ENCODE measurements around the gene MRPL12. TPM values are rescaled to one million over a fixed set of nuclear protein-coding genes. Genes with fewer than 3 reads are reported as not detected.

Gene MRPL12
- total and polyA plus RNA-seq, 9 of the 15 experiments (the other 6 are each of a cell fraction or from before 2014, with no cell fraction given) = 0.94 to 338 (median 100) TPM

DNA sequence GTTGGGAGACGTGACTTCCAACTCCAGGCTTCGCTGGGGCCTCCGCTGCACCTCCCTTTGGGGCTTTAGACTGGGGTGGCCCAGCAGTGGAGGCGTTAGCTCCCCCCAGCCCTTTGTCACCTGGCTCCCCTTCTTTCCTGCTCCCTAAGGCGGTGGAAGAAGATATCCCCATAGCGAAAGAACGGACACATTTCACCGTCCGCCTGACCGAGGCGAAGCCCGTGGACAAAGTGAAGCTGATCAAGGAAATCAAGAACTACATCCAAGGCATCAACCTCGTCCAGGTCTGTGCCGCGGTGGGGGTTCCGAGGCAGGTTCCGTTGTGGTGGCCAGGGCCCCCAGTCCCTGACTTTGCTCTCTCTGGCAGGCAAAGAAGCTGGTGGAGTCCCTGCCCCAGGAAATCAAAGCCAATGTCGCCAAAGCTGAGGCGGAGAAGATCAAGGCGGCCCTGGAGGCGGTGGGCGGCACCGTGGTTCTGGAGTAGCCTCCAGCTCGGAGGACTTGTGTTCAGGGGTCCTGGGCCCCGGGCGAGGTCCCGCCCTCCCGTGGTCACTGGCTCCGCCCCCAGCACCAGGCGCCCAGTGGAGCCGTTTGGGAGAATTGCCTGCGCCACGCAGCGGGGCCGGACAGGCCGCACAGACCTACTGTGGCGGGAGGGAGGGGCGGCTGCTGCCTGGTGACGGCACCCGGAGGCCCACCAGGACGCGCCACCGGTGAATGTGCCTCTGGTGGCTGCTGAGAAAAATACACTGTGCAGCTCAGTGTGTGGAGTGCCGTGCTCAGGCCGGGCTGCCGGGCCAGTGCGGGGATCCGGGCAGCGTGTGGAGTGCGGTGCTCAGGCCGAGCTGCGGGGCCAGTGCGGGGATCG is 3.8 kb downstream of the MRPL12 start:
- intact Hi-C loops (cut with micrococcal nuclease) = no loop called here
- ChIA-PET POLR2A (interaction anchor here (0.6 to 1.6 kb wide), 7 partner anchors 11 to 138 kb away, joined by 3 to 4 read pairs (median 3); partner anchors contain the start of genes ARL16 and HGS), CTCF (ENCODE audit: low intra/inter-chr PET ratio) (no interaction called here)
- no peaks in the 10 kb centered on the region for H3K27me3 ChIP-seq (ENCODE audit: control insufficient read depth in 2 of 2, insufficient read depth in 2 of 2, low read length in 2 of 2)
- H3K36me3 ChIP-seq (ENCODE audit: control insufficient read depth, insufficient read depth, low read length) = peaks cover 55% of the 10 kb centered on the region
- H3K4me3 ChIP-seq = no peak overlapping the region
- no peak overlapping the region for H3K4me2 ChIP-seq (ENCODE audit: insufficient read depth, low read length)
- ATAC-seq = no peak
- peaks cover 2% of the 10 kb centered on the region for H3K9me1 ChIP-seq (ENCODE audit: control insufficient read depth, insufficient read depth, low read length)
- no peak for FAIRE-seq
- WGBS (ENCODE audit: insufficient coverage, low coverage, missing lambda C conversion rate) = 93% methylated on average over 32 of the region's 54 CpGs
- no peaks in the 10 kb centered on the region for H3K9me3 ChIP-seq (replicated peaks; ENCODE audit: control insufficient read depth, insufficient read depth, low read depth, low read length)
- H2AFZ ChIP-seq (ENCODE audit: low read depth, low read length) = no peak overlapping the region
- H3K27ac ChIP-seq (ENCODE audit: extremely low read depth, low read depth, low read length) = no peak overlapping the region
- DNase-seq (ENCODE audit: extremely low read depth in 1 of 4, low spot score in 3 of 4) = peak in 2 of 4 experiments; percentile 37 to 44
- peaks cover 4% of the 10 kb centered on the region; the same call in 1 of the 2 replicates for H4K20me1 ChIP-seq (replicated peaks; ENCODE audit: control insufficient read depth, insufficient read depth, low read length)
- H3K9ac ChIP-seq (ENCODE audit: insufficient read depth in 1 of 2, low read depth in 2 of 2, low read length in 2 of 2) = no peak overlapping the region; a peak in 1 of 4 replicates
- BruUV-seq (replicated peaks) = TSS peak; percentile 32
- peaks cover 15 to 72% of the 10 kb centered on the region in 2 experiments for H3K4me1 ChIP-seq (replicated peaks in 1 of 2; ENCODE audit: control insufficient read depth in 2 of 2, insufficient read depth in 2 of 2, low read length in 2 of 2)
- in situ Hi-C loops (cut with MboI) = no loop called here
- H3K79me2 ChIP-seq (ENCODE audit: control insufficient read depth, insufficient read depth, low read length) = peaks cover 45% of the 10 kb centered on the region
- TF ChIP-seq LCOR (CRISPR knock-in tag; IDR thresholded peaks at IDR 0.05) = no peak
- TF ChIP-seq NFRKB (IDR thresholded peaks at IDR 0.05; ENCODE audit: low read depth) = no peak
- no peak for TF ChIP-seq MBD2 (IDR thresholded peaks at IDR 0.05; ENCODE audit: borderline replicate concordance, low read depth)
- TF ChIP-seq, protein P1, sequence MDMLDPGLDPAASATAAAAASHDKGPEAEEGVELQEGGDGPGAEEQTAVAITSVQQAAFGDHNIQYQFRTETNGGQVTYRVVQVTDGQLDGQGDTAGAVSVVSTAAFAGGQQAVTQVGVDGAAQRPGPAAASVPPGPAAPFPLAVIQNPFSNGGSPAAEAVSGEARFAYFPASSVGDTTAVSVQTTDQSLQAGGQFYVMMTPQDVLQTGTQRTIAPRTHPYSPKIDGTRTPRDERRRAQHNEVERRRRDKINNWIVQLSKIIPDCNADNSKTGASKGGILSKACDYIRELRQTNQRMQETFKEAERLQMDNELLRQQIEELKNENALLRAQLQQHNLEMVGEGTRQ (CRISPR knock-in tag; IDR thresholded peaks at IDR 0.05) = no peak
- no peak for TF ChIP-seq MTA1 (IDR thresholded peaks at IDR 0.05; ENCODE audit: borderline replicate concordance)
- no peak for TF ChIP-seq NR2F6 (CRISPR knock-in tag; IDR thresholded peaks at IDR 0.05)
- TF ChIP-seq RBFOX2 (IDR thresholded peaks at IDR 0.05; ENCODE audit: low read depth, low read length) = peak; percentile 55
- peak; percentile 88 for TF ChIP-seq ZKSCAN1 (IDR thresholded peaks at IDR 0.05; ENCODE audit: low read depth, low read length)
- no peak for TF ChIP-seq ZNF79 (CRISPR knock-in tag; IDR thresholded peaks at IDR 0.05; ENCODE audit: low read depth)
- TF ChIP-seq ZNF785 (CRISPR knock-in tag; IDR thresholded peaks at IDR 0.05) = no peak
- no peak for TF ChIP-seq CHCHD3 (CRISPR knock-in tag; IDR thresholded peaks at IDR 0.05)
- TF ChIP-seq ZNF24 (IDR thresholded peaks at IDR 0.05) = no peak
- TF ChIP-seq ZBTB2 (IDR thresholded peaks at IDR 0.05) = no peak
- TF ChIP-seq TEAD2 (tag; IDR thresholded peaks at IDR 0.05) = no peak
- TF ChIP-seq, protein P2, sequence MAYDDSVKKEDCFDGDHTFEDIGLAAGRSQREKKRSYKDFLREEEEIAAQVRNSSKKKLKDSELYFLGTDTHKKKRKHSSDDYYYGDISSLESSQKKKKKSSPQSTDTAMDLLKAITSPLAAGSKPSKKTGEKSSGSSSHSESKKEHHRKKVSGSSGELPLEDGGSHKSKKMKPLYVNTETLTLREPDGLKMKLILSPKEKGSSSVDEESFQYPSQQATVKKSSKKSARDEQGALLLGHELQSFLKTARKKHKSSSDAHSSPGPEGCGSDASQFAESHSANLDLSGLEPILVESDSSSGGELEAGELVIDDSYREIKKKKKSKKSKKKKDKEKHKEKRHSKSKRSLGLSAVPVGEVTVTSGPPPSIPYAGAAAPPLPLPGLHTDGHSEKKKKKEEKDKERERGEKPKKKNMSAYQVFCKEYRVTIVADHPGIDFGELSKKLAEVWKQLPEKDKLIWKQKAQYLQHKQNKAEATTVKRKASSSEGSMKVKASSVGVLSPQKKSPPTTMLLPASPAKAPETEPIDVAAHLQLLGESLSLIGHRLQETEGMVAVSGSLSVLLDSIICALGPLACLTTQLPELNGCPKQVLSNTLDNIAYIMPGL (CRISPR knock-in tag; IDR thresholded peaks at IDR 0.05) = 0 out of 2 replicates have a peak, but pooled peaks have one; percentile 27
- no peak for TF ChIP-seq BHLHE40 (IDR thresholded peaks at IDR 0.05; ENCODE audit: low read length)
- no peak for TF ChIP-seq STAT5B (CRISPR knock-in tag; IDR thresholded peaks at IDR 0.05)
- TF ChIP-seq, protein P3, sequence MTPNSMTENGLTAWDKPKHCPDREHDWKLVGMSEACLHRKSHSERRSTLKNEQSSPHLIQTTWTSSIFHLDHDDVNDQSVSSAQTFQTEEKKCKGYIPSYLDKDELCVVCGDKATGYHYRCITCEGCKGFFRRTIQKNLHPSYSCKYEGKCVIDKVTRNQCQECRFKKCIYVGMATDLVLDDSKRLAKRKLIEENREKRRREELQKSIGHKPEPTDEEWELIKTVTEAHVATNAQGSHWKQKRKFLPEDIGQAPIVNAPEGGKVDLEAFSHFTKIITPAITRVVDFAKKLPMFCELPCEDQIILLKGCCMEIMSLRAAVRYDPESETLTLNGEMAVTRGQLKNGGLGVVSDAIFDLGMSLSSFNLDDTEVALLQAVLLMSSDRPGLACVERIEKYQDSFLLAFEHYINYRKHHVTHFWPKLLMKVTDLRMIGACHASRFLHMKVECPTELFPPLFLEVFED (CRISPR knock-in tag; conservative IDR thresholded peaks at IDR 0.05) = no peak
- TF ChIP-seq SIN3B (IDR thresholded peaks at IDR 0.05; ENCODE audit: low read depth) = no peak
